ENCODE measurements around the gene PRPF38B. TPM values are rescaled to one million over a fixed set of nuclear protein-coding genes. Genes with fewer than 3 reads are reported as not detected.

PRPF38B gene
- total and polyA plus RNA-seq, 2 experiments from 2014 or later: 40.5 to 86.4 TPM

DNA sequence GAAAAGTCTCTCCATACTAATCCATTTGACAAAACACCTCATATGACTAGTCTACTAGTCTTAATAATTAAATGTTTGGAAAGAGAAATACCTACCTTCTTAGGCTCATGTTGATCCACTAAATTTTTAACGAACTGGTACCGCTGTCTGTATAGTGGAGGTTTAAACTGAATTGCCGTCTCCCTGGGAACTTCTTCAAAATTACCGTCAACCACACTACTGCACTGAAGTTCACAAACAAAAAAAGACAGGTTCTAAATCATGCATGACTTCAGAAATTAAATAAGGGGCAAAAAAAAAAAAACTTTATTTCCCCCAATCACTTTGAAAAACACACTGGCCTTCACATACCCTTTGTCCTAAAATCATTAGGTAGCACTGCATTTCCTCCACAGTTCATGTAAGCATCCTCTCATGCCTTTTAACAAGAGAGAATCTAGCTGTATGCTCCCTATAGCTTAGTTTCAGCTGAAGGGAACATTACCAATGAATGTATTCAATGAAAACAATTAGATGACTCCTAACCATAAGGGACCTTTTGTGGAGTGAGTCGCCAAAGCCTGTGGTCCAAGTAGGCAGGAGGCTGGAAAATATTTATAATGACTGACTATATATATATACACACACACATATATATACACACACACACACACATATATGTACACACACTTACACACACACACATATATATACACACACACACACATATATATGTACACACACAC lies 34.6 kb upstream of the PRPF38B start:
- Histone ChIP-seq H3K36me3 (ENCODE audit: insufficient read depth) (no peaks in the 10 kb centered on the region), H3K9me2 (ENCODE audit: insufficient read depth) (no peaks in the 10 kb centered on the region), H3F3A (replicated peaks; ENCODE audit: low read depth) (no peaks in the 10 kb centered on the region), H3K27ac (ENCODE audit: low read depth) (no peak overlapping the region), H2AFZ (no peak overlapping the region), H3K79me2 (replicated peaks; ENCODE audit: insufficient read depth) (no peaks in the 10 kb centered on the region), H4K20me1 (replicated peaks; ENCODE audit: insufficient read depth) (no peaks in the 10 kb centered on the region), H3K4me3 (no peak overlapping the region), H3K4me2 (no peak overlapping the region), H3K27me3 (ENCODE audit: insufficient read depth) (peaks cover 17% of the 10 kb centered on the region), H3K4me1 (ENCODE audit: insufficient read depth) (no peaks in the 10 kb centered on the region; the same call in 1 of the 2 replicates)
- TF ChIP-seq STAT1 (IDR thresholded peaks at IDR 0.05; ENCODE audit: unreplicated experiment) (no peak), CREB1 (CRISPR knock-in tag; IDR thresholded peaks at IDR 0.05; ENCODE audit: low read depth) (no peak), JUNB (IDR thresholded peaks at IDR 0.05; ENCODE audit: unreplicated experiment) (no peak), EZH2 (IDR thresholded peaks at IDR 0.05; ENCODE audit: low read depth, unreplicated experiment) (no peak), NANOG (IDR thresholded peaks at IDR 0.05; ENCODE audit: borderline replicate concordance) (no peak), ZNF114 (CRISPR knock-in tag; IDR thresholded peaks at IDR 0.05) (no peak), POLR2AphosphoS5 (IDR thresholded peaks at IDR 0.05; ENCODE audit: low read depth) (no peak), ZNF331 (CRISPR knock-in tag; IDR thresholded peaks at IDR 0.05; ENCODE audit: low read depth) (no peak), EZH2phosphoT487 (IDR thresholded peaks at IDR 0.05; ENCODE audit: unreplicated experiment) (no peak)
- TF ChIP-seq, protein P1, sequence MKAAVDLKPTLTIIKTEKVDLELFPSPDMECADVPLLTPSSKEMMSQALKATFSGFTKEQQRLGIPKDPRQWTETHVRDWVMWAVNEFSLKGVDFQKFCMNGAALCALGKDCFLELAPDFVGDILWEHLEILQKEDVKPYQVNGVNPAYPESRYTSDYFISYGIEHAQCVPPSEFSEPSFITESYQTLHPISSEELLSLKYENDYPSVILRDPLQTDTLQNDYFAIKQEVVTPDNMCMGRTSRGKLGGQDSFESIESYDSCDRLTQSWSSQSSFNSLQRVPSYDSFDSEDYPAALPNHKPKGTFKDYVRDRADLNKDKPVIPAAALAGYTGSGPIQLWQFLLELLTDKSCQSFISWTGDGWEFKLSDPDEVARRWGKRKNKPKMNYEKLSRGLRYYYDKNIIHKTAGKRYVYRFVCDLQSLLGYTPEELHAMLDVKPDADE (IDR thresholded peaks at IDR 0.05): no peak
- TF ChIP-seq, protein P2, sequence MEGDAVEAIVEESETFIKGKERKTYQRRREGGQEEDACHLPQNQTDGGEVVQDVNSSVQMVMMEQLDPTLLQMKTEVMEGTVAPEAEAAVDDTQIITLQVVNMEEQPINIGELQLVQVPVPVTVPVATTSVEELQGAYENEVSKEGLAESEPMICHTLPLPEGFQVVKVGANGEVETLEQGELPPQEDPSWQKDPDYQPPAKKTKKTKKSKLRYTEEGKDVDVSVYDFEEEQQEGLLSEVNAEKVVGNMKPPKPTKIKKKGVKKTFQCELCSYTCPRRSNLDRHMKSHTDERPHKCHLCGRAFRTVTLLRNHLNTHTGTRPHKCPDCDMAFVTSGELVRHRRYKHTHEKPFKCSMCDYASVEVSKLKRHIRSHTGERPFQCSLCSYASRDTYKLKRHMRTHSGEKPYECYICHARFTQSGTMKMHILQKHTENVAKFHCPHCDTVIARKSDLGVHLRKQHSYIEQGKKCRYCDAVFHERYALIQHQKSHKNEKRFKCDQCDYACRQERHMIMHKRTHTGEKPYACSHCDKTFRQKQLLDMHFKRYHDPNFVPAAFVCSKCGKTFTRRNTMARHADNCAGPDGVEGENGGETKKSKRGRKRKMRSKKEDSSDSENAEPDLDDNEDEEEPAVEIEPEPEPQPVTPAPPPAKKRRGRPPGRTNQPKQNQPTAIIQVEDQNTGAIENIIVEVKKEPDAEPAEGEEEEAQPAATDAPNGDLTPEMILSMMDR (conservative IDR thresholded peaks at IDR 0.05; ENCODE audit: low read depth in 2 of 2): no peak
- TF ChIP-seq, protein P3, sequence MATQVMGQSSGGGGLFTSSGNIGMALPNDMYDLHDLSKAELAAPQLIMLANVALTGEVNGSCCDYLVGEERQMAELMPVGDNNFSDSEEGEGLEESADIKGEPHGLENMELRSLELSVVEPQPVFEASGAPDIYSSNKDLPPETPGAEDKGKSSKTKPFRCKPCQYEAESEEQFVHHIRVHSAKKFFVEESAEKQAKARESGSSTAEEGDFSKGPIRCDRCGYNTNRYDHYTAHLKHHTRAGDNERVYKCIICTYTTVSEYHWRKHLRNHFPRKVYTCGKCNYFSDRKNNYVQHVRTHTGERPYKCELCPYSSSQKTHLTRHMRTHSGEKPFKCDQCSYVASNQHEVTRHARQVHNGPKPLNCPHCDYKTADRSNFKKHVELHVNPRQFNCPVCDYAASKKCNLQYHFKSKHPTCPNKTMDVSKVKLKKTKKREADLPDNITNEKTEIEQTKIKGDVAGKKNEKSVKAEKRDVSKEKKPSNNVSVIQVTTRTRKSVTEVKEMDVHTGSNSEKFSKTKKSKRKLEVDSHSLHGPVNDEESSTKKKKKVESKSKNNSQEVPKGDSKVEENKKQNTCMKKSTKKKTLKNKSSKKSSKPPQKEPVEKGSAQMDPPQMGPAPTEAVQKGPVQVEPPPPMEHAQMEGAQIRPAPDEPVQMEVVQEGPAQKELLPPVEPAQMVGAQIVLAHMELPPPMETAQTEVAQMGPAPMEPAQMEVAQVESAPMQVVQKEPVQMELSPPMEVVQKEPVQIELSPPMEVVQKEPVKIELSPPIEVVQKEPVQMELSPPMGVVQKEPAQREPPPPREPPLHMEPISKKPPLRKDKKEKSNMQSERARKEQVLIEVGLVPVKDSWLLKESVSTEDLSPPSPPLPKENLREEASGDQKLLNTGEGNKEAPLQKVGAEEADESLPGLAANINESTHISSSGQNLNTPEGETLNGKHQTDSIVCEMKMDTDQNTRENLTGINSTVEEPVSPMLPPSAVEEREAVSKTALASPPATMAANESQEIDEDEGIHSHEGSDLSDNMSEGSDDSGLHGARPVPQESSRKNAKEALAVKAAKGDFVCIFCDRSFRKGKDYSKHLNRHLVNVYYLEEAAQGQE (IDR thresholded peaks at IDR 0.05; ENCODE audit: unreplicated experiment): no peak
- TF ChIP-seq, protein P4, sequence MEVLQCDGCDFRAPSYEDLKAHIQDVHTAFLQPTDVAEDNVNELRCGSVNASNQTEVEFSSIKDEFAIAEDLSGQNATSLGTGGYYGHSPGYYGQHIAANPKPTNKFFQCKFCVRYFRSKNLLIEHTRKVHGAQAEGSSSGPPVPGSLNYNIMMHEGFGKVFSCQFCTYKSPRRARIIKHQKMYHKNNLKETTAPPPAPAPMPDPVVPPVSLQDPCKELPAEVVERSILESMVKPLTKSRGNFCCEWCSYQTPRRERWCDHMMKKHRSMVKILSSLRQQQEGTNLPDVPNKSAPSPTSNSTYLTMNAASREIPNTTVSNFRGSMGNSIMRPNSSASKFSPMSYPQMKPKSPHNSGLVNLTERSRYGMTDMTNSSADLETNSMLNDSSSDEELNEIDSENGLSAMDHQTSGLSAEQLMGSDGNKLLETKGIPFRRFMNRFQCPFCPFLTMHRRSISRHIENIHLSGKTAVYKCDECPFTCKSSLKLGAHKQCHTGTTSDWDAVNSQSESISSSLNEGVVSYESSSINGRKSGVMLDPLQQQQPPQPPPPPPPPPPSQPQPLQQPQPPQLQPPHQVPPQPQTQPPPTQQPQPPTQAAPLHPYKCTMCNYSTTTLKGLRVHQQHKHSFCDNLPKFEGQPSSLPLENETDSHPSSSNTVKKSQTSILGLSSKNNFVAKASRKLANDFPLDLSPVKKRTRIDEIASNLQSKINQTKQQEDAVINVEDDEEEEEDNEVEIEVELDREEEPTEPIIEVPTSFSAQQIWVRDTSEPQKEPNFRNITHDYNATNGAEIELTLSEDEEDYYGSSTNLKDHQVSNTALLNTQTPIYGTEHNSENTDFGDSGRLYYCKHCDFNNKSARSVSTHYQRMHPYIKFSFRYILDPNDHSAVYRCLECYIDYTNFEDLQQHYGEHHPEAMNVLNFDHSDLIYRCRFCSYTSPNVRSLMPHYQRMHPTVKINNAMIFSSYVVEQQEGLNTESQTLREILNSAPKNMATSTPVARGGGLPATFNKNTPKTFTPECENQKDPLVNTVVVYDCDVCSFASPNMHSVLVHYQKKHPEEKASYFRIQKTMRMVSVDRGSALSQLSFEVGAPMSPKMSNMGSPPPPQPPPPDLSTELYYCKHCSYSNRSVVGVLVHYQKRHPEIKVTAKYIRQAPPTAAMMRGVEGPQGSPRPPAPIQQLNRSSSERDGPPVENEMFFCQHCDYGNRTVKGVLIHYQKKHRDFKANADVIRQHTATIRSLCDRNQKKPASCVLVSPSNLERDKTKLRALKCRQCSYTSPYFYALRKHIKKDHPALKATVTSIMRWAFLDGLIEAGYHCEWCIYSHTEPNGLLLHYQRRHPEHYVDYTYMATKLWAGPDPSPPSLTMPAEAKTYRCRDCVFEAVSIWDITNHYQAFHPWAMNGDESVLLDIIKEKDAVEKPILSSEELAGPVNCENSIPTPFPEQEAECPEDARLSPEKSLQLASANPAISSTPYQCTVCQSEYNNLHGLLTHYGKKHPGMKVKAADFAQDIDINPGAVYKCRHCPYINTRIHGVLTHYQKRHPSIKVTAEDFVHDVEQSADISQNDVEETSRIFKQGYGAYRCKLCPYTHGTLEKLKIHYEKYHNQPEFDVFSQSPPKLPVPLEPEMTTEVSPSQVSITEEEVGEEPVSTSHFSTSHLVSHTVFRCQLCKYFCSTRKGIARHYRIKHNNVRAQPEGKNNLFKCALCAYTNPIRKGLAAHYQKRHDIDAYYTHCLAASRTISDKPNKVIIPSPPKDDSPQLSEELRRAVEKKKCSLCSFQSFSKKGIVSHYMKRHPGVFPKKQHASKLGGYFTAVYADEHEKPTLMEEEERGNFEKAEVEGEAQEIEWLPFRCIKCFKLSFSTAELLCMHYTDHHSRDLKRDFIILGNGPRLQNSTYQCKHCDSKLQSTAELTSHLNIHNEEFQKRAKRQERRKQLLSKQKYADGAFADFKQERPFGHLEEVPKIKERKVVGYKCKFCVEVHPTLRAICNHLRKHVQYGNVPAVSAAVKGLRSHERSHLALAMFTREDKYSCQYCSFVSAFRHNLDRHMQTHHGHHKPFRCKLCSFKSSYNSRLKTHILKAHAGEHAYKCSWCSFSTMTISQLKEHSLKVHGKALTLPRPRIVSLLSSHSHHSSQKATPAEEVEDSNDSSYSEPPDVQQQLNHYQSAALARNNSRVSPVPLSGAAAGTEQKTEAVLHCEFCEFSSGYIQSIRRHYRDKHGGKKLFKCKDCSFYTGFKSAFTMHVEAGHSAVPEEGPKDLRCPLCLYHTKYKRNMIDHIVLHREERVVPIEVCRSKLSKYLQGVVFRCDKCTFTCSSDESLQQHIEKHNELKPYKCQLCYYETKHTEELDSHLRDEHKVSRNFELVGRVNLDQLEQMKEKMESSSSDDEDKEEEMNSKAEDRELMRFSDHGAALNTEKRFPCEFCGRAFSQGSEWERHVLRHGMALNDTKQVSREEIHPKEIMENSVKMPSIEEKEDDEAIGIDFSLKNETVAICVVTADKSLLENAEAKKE (CRISPR knock-in tag; IDR thresholded peaks at IDR 0.05): no peak
- H3K27me3 Mint-ChIP-seq (ENCODE audit: insufficient read depth, low read depth, poor library complexity): peaks cover 16% of the 10 kb centered on the region
- ATAC-seq (no peak), DNase-seq (ENCODE audit: low spot score) (no peak)
- peaks cover 4% of the 10 kb centered on the region; the same call in 1 of the 3 replicates for H3K9me3 Mint-ChIP-seq
- H3K4me3 Mint-ChIP-seq: no peak overlapping the region
- no peak overlapping the region for H3K27ac Mint-ChIP-seq
- no peaks in the 10 kb centered on the region for H3K4me1 Mint-ChIP-seq
- H3K36me3 Mint-ChIP-seq (ENCODE audit: low read depth): peaks cover 4% of the 10 kb centered on the region; the same call in 2 of the 3 replicates
